ENCODE results near the gene MORN5. TPM values are rescaled to one million over a fixed set of nuclear protein-coding genes. Genes with fewer than 3 reads are reported as not detected.

The MORN5 gene
- total RNA-seq, 1 donor from 2014 or later = not detected

DNA sequence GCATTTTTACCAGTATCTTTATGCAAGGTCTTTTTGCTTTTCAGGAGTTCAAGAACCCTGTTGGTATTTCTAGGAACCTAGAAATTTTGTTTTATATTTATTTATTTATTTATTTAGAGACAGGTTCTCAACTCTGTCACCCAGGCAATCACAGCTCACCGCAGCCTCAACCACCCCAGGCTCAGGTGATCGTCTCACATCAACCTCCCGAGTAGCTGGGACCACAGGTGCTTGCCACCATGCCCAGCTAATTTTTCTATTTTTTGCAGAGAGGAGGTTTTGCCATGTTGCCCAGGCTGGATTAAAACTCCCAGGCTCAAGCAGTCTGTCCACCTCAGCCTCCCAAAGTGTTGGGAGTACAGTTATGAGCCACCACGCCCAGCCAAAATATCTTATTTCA, 36.2 kb downstream of the MORN5 start:
- no peak overlapping the region for H3K4me3 Mint-ChIP-seq
- peaks cover 2% of the 10 kb centered on the region for H3K4me1 Mint-ChIP-seq
- H3K36me3 Mint-ChIP-seq (ENCODE audit: low read depth) = no peaks in the 10 kb centered on the region
- intact Hi-C loops (cut with micrococcal nuclease) = no loop called here
- H3K27ac Mint-ChIP-seq = no peak overlapping the region
- no peak for DNase-seq
- H3K27me3 Mint-ChIP-seq = peaks cover 2% of the 10 kb centered on the region
- H3K9me3 Mint-ChIP-seq = no peaks in the 10 kb centered on the region

DNA sequence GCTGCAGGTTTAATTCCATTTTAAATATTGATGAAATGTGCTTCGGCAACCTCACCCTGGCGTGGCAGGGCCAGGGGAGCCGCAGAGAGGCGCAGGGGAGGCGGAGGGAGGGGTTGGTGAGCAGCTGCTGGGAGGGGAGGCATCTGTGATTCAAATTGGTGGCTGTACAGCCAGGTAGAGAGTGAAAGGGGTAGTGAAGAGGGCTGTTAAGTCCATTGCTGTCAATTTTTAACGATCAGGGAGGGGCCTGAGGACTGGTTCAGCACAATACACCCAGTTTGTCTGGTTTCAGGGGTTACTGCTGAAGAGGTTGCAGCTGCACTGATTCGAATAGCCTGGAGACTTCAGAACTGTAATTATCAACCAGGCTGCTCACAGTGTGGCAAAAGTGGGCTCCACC, 37.7 kb downstream of the MORN5 start:
- DNase-seq = no peak
- H3K27me3 Mint-ChIP-seq = peaks cover 2% of the 10 kb centered on the region
- H3K36me3 Mint-ChIP-seq (ENCODE audit: low read depth) = no peaks in the 10 kb centered on the region
- no peaks in the 10 kb centered on the region for H3K4me1 Mint-ChIP-seq
- H3K27ac Mint-ChIP-seq = no peak overlapping the region
- H3K9me3 Mint-ChIP-seq = no peaks in the 10 kb centered on the region
- H3K4me3 Mint-ChIP-seq = no peak overlapping the region
- intact Hi-C loops (cut with micrococcal nuclease) = no loop called here

GRCh38 chr9:122197882-122198281, 38.2 kb downstream of the MORN5 start:
- Mint-ChIP-seq H3K4me1 (no peaks in the 10 kb centered on the region), H3K9me3 (no peaks in the 10 kb centered on the region), H3K36me3 (ENCODE audit: low read depth) (no peaks in the 10 kb centered on the region), H3K27me3 (peaks cover 2% of the 10 kb centered on the region), H3K27ac (no peak overlapping the region), H3K4me3 (no peak overlapping the region)
- intact Hi-C loops (cut with micrococcal nuclease) = no loop called here
- no peak for DNase-seq

DNA sequence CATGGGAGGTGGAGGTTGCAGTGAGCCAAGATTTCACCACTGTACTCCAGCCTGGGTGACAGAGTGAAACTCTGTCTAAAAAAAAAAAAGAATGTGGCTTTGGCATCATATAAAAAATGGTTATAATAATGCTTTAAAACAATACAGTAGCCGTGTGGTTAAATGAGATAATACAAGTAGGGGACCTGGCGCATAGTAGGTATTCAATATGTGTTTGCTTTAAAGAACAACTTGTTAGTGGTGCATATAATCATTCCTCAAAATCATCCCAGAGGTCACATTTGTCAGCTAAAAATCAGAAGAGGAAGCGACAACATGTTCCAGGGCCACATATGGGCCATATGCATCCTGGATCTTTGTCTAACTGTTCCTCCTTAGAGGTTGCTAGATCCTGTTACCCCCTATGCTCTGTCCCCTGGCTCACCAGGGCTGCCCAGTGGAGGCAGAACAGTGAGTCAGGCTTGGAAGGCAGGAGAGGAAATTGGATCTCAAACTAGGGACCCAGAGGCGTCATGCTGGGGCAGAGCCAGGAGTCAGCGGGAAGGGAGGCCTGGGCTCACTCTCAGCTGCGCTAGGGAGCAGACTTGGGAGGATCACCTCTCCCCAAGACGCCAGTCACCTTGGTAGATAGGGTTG, 41.4 kb downstream of the MORN5 start:
- intact Hi-C loops (cut with micrococcal nuclease) = no loop called here
- no peaks in the 10 kb centered on the region for H3K36me3 Mint-ChIP-seq (ENCODE audit: low read depth)

GRCh38 chr9:122201641-122202040, 41.9 kb downstream of the MORN5 start:
- H3K4me1 Mint-ChIP-seq = no peaks in the 10 kb centered on the region
- H3K27me3 Mint-ChIP-seq = peaks cover 2% of the 10 kb centered on the region
- intact Hi-C loops (cut with micrococcal nuclease) = no loop called here
- H3K9me3 Mint-ChIP-seq = no peaks in the 10 kb centered on the region
- H3K27ac Mint-ChIP-seq = no peak overlapping the region
- no peaks in the 10 kb centered on the region for H3K36me3 Mint-ChIP-seq (ENCODE audit: low read depth)
- H3K4me3 Mint-ChIP-seq = no peak overlapping the region
- DNase-seq = no peak

More for the DNA sequence above, 41.4 kb downstream of the MORN5 start:
- Mint-ChIP-seq H3K27ac (no peak overlapping the region), H3K4me1 (no peaks in the 10 kb centered on the region), H3K4me3 (no peak overlapping the region), H3K27me3 (peaks cover 2% of the 10 kb centered on the region), H3K9me3 (no peaks in the 10 kb centered on the region)
- DNase-seq = no peak

DNA sequence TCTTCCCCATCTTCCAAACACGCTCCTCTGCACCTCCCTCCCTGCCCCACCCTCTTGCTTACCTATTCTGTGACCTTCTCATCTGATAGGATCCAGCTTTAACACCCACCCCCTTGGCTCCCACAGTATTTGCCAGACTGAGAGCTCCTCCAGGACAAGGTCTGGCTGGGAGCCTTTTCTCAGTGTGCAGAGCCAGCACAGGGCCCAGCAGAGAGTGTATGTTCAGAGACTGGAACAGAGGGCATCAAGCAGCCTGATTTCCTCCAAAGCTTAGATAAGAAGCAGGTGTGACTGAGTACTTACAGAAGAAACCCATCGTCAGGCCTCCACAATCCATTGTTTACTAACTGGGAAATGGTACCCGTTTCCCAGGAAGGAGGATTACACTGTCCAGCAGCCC, 42.4 kb downstream of the MORN5 start:
- H3K4me3 Mint-ChIP-seq = no peak overlapping the region
- H3K27me3 Mint-ChIP-seq = peaks cover under 1% of the 10 kb centered on the region
- intact Hi-C loops (cut with micrococcal nuclease) = no loop called here
- H3K27ac Mint-ChIP-seq = no peak overlapping the region
- no peaks in the 10 kb centered on the region for H3K36me3 Mint-ChIP-seq (ENCODE audit: low read depth)
- no peak for DNase-seq
- no peaks in the 10 kb centered on the region for H3K4me1 Mint-ChIP-seq
- no peaks in the 10 kb centered on the region for H3K9me3 Mint-ChIP-seq

DNA sequence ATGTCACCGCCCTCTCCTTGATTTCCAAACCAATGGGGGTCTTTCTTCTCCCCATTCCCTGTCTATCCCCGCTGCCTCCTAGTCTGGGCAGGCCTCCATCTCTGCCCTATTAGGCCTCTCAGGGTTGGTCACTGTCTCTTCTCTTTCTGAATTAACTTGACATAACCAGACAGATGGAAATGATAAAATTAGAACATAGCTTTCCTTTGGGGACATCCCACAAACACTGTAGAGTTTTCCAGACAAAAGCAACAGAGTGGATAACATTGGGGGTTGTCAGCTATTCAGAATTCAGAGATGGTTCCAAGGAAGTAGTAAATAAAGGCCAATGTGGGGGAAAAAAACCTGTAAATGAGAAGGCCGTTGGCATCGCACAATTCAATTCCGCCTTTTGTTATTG, 44.3 kb downstream of the MORN5 start:
- Mint-ChIP-seq H3K9me3 (no peaks in the 10 kb centered on the region), H3K36me3 (ENCODE audit: low read depth) (no peaks in the 10 kb centered on the region), H3K27ac (no peak overlapping the region), H3K27me3 (no peaks in the 10 kb centered on the region), H3K4me3 (no peak overlapping the region), H3K4me1 (no peaks in the 10 kb centered on the region)
- intact Hi-C loops (cut with micrococcal nuclease) = no loop called here
- DNase-seq = no peak

GRCh38 chr9:122204491-122204890, 44.8 kb downstream of the MORN5 start:
- Mint-ChIP-seq H3K27me3 (no peaks in the 10 kb centered on the region), H3K4me3 (no peak overlapping the region), H3K4me1 (no peaks in the 10 kb centered on the region), H3K27ac (no peak overlapping the region), H3K9me3 (no peaks in the 10 kb centered on the region), H3K36me3 (ENCODE audit: low read depth) (no peaks in the 10 kb centered on the region)
- intact Hi-C loops (cut with micrococcal nuclease) = no loop called here
- no peak for DNase-seq

- intact Hi-C loops (cut with micrococcal nuclease) = no loop called here
- H3K4me1 Mint-ChIP-seq = no peaks in the 10 kb centered on the region
- no peak overlapping the region for H3K27ac Mint-ChIP-seq
- H3K4me3 Mint-ChIP-seq = no peak overlapping the region
- no peaks in the 10 kb centered on the region for H3K36me3 Mint-ChIP-seq (ENCODE audit: low read depth)
- H3K27me3 Mint-ChIP-seq = peaks cover 1% of the 10 kb centered on the region
- DNase-seq = no peak
- H3K9me3 Mint-ChIP-seq = no peaks in the 10 kb centered on the region
Observed at GRCh38 chr9:122205176-122205575, 45.5 kb downstream of the MORN5 start.

DNA sequence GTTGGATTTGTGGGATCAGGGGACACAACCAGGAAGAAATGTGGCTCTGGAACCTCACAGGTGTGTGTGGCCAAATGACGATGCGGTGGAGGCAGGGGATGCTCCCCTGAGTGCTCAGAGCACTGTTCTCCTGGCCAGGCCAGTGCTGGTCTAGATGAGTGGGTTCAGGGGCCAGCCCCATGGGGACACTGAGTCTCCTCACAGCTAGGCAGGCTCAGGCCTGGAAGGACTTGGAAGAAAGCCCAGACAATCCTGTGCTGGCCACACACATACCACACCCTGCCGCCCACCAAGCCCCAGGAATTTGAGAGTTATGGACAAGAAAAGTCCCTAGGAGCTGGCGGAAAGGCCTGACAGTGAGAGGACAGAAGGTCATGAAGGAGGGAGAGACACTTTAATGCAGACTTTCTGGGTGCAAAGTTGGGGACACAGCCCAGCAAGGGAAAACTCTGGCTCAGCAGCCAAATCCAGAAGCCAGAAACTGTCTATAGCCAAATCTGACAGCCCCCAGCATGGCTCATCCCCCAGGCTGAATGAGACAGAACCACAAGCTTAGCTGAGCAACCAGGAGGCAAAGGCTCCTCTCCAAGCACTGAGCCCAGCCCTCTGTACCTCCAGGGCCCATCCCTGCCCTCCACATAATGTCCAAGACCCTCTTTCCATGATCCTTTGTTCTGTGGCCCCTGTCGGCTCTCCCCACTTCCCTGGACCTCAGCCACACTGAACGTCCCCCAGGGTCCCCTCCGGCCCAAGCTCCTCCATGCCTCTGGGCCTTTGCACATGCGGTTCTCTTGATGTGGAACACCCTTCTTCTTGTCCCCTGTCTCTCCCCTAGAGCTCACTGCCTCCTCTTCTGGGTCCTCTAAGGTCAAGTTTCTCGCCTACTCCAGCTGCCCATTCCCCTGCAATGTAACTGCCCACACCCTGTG, 46.7 kb downstream of the MORN5 start:
- no peaks in the 10 kb centered on the region for H3K9me3 Mint-ChIP-seq
- peaks cover 6% of the 10 kb centered on the region for H3K27me3 Mint-ChIP-seq
- no peaks in the 10 kb centered on the region for H3K4me1 Mint-ChIP-seq
- H3K36me3 Mint-ChIP-seq (ENCODE audit: low read depth) = no peaks in the 10 kb centered on the region
- intact Hi-C loops (cut with micrococcal nuclease) = no loop called here
- no peak overlapping the region for H3K27ac Mint-ChIP-seq
- no peak overlapping the region for H3K4me3 Mint-ChIP-seq
- no peak for DNase-seq

DNA sequence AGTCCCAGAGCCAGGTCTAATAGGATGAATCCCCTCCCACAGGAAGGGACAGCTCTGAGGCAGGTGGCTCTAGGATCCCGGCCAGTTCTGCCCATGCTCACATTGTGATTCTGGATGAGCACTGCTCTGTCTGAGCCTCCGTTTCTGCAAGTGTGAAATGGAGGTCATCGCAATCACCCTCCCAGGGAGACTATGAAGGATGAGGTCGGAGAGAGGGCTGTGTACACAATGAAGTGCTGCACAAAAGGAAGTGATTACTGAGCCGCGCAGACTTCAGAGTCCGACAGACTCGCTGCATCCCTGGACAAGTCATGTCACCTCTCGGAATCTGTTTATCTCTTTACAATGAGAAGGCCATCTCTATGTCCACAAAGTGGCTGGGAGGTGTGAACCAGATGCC, 47.4 kb downstream of the MORN5 start:
- Mint-ChIP-seq H3K36me3 (ENCODE audit: low read depth) (no peaks in the 10 kb centered on the region), H3K4me3 (no peak overlapping the region), H3K9me3 (no peaks in the 10 kb centered on the region), H3K27me3 (peaks cover 13% of the 10 kb centered on the region), H3K4me1 (no peaks in the 10 kb centered on the region), H3K27ac (no peak overlapping the region)
- no peak for DNase-seq
- intact Hi-C loops (cut with micrococcal nuclease) = no loop called here

GRCh38 chr9:122209451-122209850, 49.7 kb downstream of the MORN5 start:
- Mint-ChIP-seq H3K9me3 (no peaks in the 10 kb centered on the region), H3K36me3 (ENCODE audit: low read depth) (no peaks in the 10 kb centered on the region), H3K4me3 (no peak overlapping the region), H3K4me1 (peaks cover 2% of the 10 kb centered on the region), H3K27ac (no peak overlapping the region), H3K27me3 (peaks cover 30% of the 10 kb centered on the region)
- intact Hi-C loops (cut with micrococcal nuclease) = no loop called here
- DNase-seq = no peak

GRCh38 chr9:122212473-122213004, 52.8 kb downstream of the MORN5 start:
- Mint-ChIP-seq H3K36me3 (ENCODE audit: low read depth) (no peaks in the 10 kb centered on the region), H3K9me3 (no peaks in the 10 kb centered on the region), H3K4me1 (peaks cover 3% of the 10 kb centered on the region), H3K27ac (no peak overlapping the region), H3K27me3 (peaks cover 56% of the 10 kb centered on the region), H3K4me3 (peak overlapping the region; percentile 60)
- DNase-seq = no peak
- intact Hi-C loops (cut with micrococcal nuclease) = loop anchor here (5.0 to 10.0 kb wide), 2 partner anchors 55 to 132 kb away; partner anchors contain the start of genes MORN5 and NDUFA8

GRCh38 chr9:122213102-122213588, 53.4 kb downstream of the MORN5 start:
- Mint-ChIP-seq H3K9me3 (no peaks in the 10 kb centered on the region), H3K4me3 (peak overlapping the region; percentile 60), H3K27ac (no peak overlapping the region), H3K36me3 (ENCODE audit: low read depth) (no peaks in the 10 kb centered on the region), H3K4me1 (peaks cover 8% of the 10 kb centered on the region), H3K27me3 (peaks cover 62% of the 10 kb centered on the region)
- no peak for DNase-seq
- intact Hi-C loops (cut with micrococcal nuclease) = loop anchor here (5.0 to 10.0 kb wide), 2 partner anchors 56 to 132 kb away; partner anchors contain the start of genes MORN5 and NDUFA8

All from activated CD4-positive, alpha-beta T cell treated with anti-CD3 and anti-CD28 coated beads, Interleukin-2, amount 10 ng/mL, durations not matched to agents 24 days and 14 days (primary cell).